HL-60/S4 treated with retinoic acid at 250 ng/mL for 4 days and 3 days (cell line): ENCODE data around the gene CCDC184.

ENCODE experiments used
- in situ Hi-C: fragments of 300-500 bp; cut with MboI; formaldehyde crosslinking; loops from 2 replicates; pipeline ENCODE4 v1.7.0; 2022; ENCODE audit warnings: low sequenced_read_pairs

CCDC184 gene

DNA sequence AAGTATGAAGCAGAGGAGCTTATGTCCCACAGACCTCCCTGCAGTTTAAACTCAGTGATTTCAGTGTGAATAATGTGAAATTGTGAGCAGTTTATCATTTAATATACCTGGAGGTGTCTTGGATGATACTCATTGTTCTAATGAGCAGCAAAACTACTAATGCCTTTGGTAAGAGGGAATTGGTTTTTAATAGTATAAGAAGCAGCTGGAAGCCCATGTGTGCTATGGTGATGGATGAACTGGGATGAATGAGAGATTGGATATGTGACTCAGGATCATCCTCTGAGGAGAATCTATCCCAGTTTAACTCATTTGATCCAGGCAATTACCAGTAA lies 7.1 kb upstream of the CCDC184 start:
- in situ Hi-C loops: no loop called here

DNA sequence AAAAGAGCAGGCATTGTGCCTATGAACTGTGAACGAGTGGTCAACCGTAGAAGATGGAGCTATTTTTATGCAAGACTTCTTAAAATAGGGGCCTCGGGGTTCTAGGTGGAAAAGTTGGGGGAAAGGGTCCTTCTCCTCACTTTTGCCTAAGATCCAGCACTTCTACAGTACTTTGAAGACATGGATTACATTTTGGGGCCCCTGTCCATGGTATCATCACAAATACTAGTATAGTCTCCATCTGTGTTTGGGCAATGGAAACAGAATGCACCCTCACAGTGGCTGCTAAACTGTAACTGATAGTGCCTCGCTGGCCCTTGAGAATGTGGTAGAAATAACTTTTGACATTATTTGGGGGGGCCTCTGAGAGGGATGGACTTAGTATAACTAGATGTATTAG lies 5.5 kb upstream of the CCDC184 start:
- in situ Hi-C loops: no loop called here

- in situ Hi-C loops: no loop called here
These were observed 4.0 kb upstream of the CCDC184 start for GRCh38 chr12:48179466-48179865.

DNA sequence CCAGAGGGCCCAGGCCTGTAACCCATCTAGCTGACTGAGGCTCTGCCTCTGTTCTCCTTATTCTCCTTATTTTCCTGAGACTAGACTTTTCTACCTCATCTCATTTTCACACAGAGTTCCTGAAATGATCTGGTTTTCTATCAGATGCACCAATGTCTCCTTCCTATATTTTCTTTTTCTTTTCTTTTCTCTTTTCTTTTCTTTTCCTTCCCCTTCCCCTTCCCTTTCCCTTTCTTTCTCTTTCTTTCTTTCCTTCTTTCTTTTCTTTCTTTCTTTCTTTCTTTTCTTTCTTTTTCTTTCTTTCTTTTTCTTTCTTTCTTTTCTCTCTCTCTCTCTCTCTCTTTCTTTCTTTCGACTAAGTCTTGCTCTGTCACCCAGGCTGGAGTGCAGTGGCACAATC lies 3.0 kb upstream of the CCDC184 start:
- in situ Hi-C loops: no loop called here

DNA sequence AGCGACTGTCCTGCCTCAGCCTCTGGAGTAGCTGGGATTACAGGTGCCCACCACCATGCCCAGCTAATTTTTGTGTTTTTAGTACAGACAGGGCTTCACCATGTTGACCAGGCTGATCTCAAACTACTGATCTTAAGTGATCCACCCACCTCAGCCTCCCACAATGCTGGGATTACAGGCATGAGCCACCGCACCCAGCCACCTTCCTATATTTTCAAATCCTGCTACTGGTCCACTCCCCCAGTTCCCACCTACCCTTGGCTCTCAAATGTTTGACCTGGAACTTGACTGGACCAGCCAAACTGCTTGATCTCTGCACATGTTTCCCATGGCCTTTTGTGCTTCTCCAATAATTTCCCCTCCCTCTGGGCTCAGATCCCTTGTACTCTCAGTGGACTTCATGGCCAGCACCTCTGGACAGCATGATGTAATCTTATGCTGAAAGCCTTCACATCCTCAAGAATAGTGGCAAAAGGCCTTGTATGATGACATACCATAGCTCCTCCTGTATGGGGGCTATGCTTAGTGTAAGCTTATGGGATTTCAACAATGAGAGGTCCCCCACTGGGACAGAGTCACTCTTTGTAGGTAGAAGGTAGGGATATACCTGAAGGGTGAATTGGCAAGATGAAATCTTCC lies 2.5 kb upstream of the CCDC184 start:
- in situ Hi-C loops: no loop called here

GRCh38 chr12:48182631-48183030 lies 813 bp upstream of the CCDC184 start:
- in situ Hi-C loops: no loop called here

DNA sequence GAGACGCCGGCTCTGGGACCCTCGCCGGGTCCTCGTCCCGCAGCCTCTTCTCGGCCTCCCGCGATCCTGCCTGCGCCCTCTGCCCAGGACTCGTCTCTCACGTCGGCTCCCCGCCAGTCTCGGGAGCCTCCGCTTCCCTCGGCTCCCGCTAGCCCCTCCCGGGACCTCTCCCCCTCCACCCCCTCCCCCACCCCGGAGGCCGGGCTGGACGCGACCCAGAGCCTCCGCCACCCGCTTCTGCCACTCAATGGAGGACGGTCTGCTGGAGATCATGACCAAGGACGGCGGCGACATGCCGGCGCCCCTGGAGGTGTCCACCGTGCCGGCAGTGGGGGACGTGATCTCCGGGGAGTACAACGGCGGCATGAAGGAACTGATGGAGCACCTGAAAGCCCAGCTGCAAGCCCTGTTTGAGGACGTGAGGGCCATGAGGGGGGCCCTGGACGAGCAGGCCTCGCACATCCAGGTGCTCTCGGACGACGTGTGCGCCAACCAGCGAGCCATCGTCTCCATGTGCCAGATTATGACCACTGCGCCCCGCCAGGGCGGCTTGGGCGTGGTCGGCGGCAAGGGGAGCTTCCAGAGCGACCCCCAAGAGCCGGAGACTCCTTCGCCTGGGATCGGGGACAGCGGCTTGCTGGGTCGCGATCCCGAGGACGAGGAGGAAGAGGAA lies 568 bp downstream of the CCDC184 start:
- in situ Hi-C loops: no loop called here

- in situ Hi-C loops: no loop called here
These were observed 1.1 kb downstream of the CCDC184 start for GRCh38 chr12:48184549-48184922.

- in situ Hi-C loops: no loop called here
These were observed 1.9 kb downstream of the CCDC184 start for GRCh38 chr12:48185181-48185919.

DNA sequence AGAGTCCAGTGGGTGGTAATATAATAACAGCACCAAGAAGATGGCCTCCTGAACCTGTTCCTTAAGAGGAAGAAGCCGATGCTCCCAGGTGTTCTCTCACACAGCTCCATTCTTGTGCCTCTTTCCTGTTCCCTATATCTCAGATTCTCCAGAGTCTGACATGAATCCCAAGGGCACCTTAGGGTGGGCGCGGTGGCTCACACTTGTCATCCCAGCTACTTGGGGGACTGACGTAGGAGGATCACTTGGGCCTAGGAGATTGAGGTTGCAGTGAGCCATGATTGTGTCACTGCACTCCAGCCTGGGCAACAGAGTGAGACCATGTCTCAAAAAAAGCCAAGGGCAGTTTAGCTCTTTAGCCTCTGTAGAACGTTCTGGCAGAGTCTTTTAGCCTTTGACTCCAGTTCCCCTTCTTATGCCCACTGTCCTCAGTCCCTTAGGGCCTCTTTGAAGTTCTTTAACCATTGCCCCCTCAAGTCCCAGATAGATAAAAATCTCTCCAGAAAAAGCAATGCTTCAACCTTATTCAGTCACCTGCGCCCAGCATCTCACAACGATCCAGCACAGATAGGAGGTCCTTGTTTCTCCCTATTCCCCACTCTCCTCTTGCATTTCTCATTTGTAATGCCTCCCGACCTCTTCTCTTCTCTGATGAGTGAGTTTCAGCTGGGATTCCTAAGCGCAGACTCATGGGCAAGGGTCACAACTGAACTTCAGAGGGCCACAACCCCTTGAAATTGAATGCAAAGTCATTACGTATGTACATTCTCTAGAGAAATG lies 4.7 kb downstream of the CCDC184 start:
- in situ Hi-C loops: no loop called here

DNA sequence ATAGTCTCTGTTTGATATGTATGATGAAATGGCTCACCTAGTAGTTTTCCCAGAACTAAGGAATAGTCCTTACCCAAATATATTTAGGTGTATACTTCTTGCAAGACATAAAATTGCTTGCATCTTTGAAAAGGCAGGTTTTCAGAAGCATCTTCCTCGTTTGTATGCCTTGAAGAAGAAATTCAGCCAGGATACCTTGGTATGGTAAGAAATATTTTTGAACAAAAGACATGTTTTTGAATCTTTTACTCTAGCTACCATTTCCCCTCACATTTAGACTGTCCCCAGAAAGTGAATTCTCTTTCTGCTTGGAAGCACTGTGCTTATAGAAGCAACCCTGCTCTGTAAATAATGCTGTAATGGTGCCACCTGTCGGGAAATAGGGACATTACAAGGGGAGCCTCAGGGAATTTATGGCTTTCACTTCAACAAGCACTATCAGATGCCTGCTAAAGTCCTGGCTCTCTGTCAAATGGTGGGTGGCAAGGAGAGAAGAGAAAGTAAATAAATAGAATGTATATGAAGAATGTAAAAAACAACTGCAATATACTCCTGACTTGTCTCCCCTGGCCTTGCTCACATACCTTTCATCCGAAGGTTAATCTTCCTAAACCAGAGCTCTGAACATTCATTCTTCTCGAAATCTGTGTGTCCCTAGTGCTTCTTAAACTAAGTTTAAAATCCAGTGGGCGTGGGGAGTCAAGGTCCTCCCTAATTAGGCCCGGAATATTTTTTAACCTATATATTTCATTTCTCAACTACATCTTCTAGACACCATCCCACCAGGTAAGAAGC lies 6.1 kb downstream of the CCDC184 start:
- in situ Hi-C loops: no loop called here

- in situ Hi-C loops: no loop called here
These were observed 7.7 kb downstream of the CCDC184 start for GRCh38 chr12:48191096-48191495.

DNA sequence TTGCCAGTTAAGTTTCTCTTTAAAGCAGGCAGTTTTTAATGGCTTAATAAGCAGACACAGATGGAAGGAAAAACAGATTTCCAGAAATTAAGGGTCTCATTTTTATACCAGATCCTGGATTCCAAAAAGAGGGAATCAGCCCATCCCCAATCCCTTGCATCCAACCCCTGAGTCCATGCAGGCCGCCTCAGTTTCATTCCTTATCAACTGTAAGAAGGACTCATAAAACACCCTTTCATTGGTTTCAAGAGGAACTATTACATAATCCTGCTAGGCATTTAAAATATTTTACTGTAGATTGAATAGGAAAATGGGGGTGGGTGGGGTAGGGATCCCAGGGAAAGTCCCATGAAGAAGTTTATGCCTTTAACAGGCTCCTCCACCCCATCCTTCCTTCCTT lies 9.4 kb downstream of the CCDC184 start:
- in situ Hi-C loops: no loop called here

GRCh38 chr12:48193623-48194022 lies 10.2 kb downstream of the CCDC184 start:
- in situ Hi-C loops: no loop called here

DNA sequence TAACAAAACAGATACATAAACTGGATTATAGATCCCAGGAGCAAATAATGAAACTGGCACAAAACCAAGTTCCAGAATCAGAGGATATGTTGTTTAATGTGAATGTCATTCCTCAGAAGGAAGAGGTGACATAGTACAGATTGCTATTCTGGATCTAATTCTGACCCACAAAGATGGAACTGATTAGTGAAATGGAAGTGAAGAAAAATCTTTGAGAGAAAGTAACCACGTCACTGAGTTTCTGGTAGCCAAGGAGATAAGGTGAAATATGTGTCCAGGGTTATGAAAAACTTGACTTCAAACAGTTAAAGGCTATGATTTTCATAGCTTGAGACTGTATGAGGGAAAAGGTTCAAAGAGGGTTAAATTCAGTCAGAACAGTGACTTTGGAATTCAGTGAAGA lies 11.4 kb downstream of the CCDC184 start:
- in situ Hi-C loops: no loop called here

GRCh38 chr12:48197549-48197970 lies 14.1 kb downstream of the CCDC184 start:
- in situ Hi-C loops: no loop called here

GRCh38 chr12:48197971-48198671 lies 14.7 kb downstream of the CCDC184 start:
- in situ Hi-C loops: no loop called here

DNA sequence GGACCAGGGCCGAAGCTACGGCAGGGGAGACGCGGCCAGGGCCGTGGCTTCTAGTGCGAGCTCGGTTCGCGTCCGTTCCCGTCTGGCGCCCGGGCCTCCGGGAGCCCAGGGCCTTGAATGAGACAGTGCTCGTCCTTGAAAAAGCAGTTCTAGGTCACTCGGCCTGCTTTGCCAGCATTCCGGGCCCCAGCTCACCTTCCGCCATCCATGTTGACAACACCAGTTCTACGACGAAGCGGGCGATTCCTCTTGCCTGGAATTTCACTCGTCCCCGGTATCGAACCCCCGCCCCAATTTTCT lies 15.2 kb downstream of the CCDC184 start:
- in situ Hi-C loops: no loop called here

- in situ Hi-C loops: no loop called here
These were observed 15.5 kb downstream of the CCDC184 start for GRCh38 chr12:48198985-48199384.

GRCh38 chr12:48199774-48200221 lies 16.4 kb downstream of the CCDC184 start:
- in situ Hi-C loops: no loop called here
